ENCODE measurements around the gene OBSCN.

OBSCN gene

GRCh38 chr1:228339059-228339704 is 131.3 kb downstream of the OBSCN start:
- no peak for DNase-seq (ENCODE audit: low read depth, low spot score)

- no peak for DNase-seq (ENCODE audit: low read depth, low spot score)
Observed at GRCh38 chr1:228339766-228340685, 132.2 kb downstream of the OBSCN start.

DNA sequence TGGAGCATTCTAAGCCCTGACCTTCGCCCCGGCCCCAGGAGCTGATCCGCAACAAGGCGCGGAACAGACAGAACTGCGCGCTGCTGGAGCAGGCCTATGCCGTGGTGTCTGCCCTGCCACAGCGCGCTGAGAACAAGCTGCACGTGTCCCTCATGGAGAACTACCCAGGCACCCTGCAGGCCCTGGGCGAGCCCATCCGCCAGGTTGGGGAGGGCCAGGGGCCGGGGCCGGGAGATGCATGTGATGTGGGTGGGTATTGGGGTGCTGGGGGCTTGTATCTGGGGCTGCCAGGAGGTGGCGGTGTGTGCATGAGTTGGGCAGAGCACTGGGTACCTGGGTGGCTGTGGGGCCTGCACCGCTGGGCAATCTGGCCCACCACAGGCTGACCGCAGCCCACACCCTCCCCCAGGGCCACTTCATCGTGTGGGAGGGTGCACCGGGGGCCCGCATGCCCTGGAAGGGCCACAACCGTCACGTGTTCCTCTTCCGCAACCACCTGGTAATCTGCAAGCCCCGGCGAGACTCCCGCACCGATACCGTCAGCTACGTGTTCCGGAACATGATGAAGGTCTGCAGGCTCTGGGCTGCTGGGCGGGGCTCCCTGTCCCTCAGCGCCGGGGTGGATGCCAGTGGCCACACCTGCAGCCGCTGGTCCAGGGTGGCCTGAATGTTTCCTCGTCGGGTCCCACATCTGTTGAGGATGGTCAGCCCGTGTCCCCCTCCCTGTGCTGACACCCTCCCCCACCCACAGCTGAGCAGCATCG is 133.0 kb downstream of the OBSCN start:
- no peak for DNase-seq (ENCODE audit: low read depth, low spot score)

DNA sequence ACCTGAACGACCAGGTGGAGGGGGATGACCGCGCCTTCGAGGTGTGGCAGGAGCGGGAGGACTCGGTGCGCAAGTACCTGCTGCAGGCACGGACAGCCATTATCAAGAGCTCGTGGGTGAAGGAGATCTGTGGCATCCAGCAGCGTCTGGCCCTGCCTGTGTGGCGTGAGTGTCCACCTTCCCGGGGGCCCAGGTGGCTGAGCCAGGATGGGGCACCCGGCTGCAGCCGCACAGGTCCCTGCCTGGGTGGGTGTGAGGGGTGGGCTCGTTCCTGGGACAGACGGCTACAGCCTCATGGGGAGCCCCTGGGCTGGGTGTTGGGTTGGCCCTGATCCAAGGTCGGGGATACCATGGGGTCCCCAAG is 133.6 kb downstream of the OBSCN start:
- no peak for DNase-seq (ENCODE audit: low read depth, low spot score)

GRCh38 chr1:228341814-228342626 is 134.2 kb downstream of the OBSCN start:
- no peak for DNase-seq (ENCODE audit: low read depth, low spot score)

DNA sequence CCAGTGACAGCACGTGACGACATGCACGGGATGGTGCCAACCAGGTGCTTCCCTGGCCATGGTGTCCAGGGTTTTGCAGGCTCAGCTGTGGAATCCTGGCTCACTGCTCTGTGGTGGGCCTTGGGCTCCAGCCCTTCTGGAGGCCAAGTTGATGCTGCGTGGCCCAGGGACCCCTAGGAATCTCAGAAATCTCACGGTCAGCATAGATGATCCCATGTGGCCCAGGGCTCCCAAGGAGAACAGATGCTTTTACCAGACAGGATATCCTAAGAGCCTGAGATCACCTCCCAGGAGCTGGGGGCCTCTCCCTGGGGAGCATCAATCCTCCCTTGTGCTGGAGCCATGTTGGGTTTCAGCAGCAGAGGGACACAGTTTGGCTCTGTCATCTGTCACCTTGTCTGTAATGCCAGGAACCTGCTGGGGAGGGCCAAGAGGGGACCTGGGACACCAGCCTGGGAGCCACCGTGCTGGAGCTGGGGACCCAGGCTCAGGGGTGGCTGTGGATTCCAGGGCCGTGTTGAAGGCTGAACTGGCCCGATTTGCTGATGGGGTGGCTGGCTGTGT is 134.9 kb downstream of the OBSCN start:
- DNase-seq (ENCODE audit: low read depth, low spot score): no peak

DNA sequence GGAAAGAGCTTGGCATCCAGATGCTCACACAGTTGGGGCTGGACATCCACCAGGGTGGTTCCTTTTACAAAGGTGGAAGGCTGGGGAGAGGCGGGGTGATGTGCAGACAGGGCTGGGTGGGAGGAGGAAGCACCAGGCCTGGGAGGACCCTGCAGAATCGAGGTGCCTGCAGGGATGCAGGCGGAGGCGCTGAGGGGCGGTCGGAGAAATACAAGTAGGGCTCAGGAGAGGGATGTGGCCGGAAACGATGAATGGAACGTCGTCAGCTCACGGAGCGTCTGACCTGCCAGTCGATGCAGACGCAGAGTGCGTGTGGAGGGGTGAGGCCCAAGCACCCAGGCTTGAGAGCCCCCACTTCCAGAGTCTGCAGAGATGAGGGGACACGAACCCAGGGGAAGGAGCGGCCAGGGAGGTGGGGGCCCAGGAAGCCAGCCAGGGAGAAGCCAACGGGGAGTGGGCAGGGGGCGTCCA is 135.4 kb downstream of the OBSCN start:
- no peak for DNase-seq (ENCODE audit: low read depth, low spot score)

- DNase-seq (ENCODE audit: low read depth, low spot score): no peak
Observed at GRCh38 chr1:228344631-228345072, 136.8 kb downstream of the OBSCN start.

DNA sequence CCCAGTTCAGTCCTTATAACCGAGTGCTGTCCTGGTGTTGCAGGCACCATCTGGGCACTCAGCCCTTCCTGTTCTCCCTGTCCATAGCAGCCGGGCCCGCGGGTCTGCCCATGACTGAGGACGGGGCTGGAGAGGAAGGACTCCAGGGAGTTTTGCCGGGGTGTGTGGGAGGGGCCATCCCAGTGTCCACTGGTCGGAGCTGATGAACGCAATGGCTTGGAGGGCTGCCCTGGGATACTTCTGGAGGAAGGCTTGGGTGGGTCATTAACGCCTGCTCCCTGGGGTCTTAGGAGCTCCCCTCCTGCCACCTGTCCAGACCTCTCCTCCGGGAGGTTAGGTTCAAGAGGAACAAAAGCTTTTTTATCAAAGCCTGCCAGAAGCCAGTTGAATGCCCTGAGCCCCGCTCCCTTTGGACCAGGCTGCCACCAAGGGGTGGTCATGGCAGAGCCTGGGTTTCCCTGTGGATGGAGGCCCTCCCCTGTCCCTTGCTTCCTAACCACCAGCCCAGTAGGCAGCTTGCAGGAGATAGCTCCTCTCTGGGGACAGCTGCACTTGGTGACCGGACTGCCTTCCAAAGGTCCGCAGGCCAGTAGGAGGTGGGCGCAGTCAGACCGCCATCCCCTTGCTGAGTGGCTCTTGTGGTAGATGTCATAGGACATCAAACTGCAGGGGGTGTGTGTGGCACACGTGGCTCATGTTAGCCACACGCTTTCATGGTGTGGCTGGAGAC is 137.5 kb downstream of the OBSCN start:
- no peak for DNase-seq (ENCODE audit: low read depth, low spot score)

DNA sequence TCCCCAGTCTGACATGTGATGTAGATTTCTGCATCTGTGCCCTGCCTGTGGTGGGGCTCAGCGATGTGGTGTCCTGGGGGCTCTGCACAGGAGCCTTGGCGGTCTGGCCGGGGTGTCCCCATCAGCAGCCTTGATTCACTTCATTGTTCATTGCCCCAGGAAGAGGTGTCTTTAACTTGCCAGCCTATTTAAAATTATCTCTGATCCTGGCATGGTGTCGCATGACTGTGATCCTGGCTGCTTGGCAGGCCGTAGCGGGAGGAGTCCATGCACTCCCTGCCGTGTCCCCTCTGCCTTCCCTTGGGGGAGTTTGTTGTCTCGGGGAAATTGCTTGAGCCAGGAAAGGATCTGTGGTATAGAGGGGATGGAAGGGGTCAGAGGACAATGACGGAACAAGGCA is 138.9 kb downstream of the OBSCN start:
- no peak for DNase-seq (ENCODE audit: low read depth, low spot score)

GRCh38 chr1:228347181-228347580 is 139.3 kb downstream of the OBSCN start:
- no peak for DNase-seq (ENCODE audit: low read depth, low spot score)

DNA sequence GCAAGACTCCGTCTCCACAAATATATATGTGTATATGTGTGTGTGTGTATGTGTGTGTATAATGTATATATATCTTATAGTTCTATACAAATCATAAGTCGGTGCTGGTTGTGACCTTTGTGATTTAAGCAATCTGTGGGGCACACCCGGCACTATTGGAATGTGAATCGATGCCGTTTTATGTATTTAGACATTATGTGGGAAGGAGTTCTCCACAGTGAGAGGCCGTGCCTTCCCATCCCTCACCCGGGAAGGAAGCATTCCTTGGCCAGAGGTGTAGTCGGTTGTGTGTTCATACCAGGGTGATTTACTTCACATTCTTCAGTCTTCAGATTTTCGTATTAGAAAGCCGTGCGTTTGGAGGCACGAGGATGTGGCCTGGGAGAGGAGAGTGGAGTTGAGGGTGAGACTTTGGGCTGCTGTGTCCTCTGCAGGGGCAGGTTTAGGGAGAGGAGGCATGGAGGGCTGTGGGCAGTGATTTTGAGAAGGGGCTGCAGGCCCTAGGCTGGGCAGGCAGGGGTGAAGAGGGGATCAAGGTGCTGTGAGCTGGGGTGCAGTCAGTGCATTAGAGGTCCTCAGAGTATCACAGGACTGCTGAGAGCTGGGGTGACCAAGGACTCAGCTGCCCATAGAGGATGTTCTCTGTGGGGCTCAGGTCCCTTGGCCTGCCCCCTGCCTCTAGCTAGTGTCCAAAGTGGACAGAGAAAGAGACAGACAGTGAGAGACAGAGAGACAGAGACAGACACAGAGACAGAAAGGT is 141.0 kb downstream of the OBSCN start:
- no peak for DNase-seq (ENCODE audit: low read depth, low spot score)

GRCh38 chr1:228349701-228350171 is 141.9 kb downstream of the OBSCN start:
- no peak for DNase-seq (ENCODE audit: low read depth, low spot score)

GRCh38 chr1:228350179-228350742 is 142.4 kb downstream of the OBSCN start:
- DNase-seq (ENCODE audit: low read depth, low spot score): no peak

DNA sequence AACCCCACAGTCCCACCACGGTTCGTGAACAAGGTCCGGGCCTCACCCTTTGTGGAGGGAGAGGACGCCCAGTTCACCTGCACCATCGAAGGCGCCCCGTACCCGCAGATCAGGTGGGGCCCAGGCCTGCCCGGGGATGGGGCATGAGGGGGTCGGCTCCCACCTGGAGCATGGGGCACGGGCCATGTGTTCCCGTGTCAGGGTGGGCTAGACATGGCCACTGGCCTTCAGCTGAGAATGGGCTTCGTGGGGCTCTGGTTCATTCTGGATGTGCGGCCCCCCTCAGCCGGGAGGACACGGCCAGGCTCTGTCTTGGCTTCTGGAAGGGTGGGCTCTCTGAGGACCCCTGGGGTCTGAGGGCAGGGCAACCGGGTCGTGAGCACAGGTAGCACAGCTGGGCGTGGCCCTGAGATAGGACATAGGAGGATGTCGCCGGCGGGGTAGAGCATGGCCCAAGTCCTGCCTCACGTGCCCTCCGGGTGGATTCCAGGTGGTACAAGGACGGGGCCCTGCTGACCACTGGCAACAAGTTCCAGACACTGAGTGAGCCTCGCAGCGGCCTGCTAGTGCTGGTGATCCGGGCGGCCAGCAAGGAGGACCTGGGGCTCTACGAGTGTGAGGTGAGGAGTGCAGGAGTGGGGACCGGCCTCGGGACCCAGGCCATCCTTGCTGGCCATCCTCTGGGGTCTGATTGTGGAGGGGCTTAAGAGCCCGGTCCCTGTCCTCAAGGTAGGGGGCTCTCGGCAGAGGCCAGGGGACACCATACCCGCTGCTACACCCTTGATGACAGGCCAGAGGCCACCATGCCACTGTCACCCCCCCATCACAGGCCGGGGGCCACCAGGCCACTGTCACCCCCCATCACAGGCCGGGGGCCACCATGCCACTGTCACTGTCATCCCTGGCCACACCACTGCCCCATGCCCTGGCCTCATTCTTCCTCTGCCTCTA is 143.3 kb downstream of the OBSCN start:
- no peak for DNase-seq (ENCODE audit: low read depth, low spot score)

GRCh38 chr1:228351850-228352249 is 144.0 kb downstream of the OBSCN start:
- no peak for DNase-seq (ENCODE audit: low read depth, low spot score)

DNA sequence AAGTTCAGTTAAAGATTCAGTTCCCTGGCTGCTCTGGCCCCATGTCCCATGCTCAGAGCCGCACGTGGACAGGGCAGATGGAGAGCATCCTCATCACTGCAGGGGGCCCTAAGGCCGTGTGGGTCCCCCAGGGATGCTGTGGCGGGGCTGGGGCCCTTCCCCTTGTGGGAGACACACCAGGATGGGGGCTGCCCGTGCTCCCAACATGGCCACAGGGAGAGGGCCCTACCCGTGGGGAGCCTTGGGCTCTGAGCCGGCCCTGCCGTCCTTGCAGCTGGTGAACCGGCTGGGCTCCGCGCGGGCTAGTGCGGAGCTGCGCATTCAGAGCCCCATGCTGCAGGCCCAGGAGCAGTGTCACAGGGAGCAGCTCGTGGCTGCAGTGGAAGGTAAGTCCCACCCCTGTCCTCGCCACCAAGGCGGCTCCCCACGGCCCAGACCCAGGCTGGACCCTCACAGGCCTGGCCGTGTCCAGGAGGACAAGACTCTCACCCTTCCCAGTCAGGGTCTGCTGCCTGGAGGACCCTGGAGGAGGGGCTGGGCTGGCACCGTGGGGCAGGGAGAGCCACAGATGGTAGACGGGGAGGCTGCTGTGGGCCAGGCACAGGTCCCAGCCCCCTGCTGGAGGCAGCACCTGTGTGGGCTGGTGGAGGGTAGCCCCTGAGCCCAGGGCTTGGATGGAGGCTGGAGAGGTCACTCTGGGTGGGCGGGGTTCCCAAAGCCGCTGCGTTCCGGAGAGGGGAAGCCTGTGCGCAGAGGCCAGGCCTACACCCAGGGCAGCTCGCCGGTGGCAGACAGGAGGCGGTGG is 145.0 kb downstream of the OBSCN start:
- no peak for DNase-seq (ENCODE audit: low read depth, low spot score)

Data from ELF-1 (cell line).